Activated CD8-positive, alpha-beta memory T cell treated with anti-CD3 and anti-CD28 coated beads, Interleukin-2, amount 50 U/mL, for 4 hours (primary cell): ENCODE measurements around the gene CAPN14.

ENCODE experiments used
- DNase-seq: peaks from one replicate; pipeline ENCODE4 v3.0.0-alpha.2; 2020

Gene CAPN14

GRCh38 chr2:31222071-31222470 is 4.8 kb upstream of the CAPN14 start:
- no peak for DNase-seq

GRCh38 chr2:31221544-31221943 is 4.2 kb upstream of the CAPN14 start:
- DNase-seq = no peak

GRCh38 chr2:31219131-31219969 is 2.0 kb upstream of the CAPN14 start:
- DNase-seq = no peak

GRCh38 chr2:31216734-31217133 is 581 bp downstream of the CAPN14 start:
- DNase-seq = no peak

GRCh38 chr2:31214444-31214915 is 2.8 kb downstream of the CAPN14 start:
- no peak for DNase-seq

- DNase-seq = no peak
Observed at GRCh38 chr2:31213601-31214443, 3.5 kb downstream of the CAPN14 start.

GRCh38 chr2:31212659-31213600 is 4.4 kb downstream of the CAPN14 start:
- no peak for DNase-seq

GRCh38 chr2:31208240-31208639 is 9.1 kb downstream of the CAPN14 start:
- no peak for DNase-seq

- no peak for DNase-seq
Observed at GRCh38 chr2:31207790-31208189, 9.5 kb downstream of the CAPN14 start.

GRCh38 chr2:31205613-31206012 is 11.7 kb downstream of the CAPN14 start:
- DNase-seq = no peak

- no peak for DNase-seq
Observed at GRCh38 chr2:31205186-31205585, 12.1 kb downstream of the CAPN14 start.

GRCh38 chr2:31204783-31205182 is 12.5 kb downstream of the CAPN14 start:
- no peak for DNase-seq

- DNase-seq = no peak
Observed at GRCh38 chr2:31203916-31204315, 13.4 kb downstream of the CAPN14 start.

GRCh38 chr2:31202833-31203232 is 14.5 kb downstream of the CAPN14 start:
- no peak for DNase-seq

- DNase-seq = no peak
Observed at GRCh38 chr2:31202041-31202440, 15.3 kb downstream of the CAPN14 start.

- DNase-seq = no peak
Observed at GRCh38 chr2:31200972-31201371, 16.3 kb downstream of the CAPN14 start.

GRCh38 chr2:31199206-31199605 is 18.1 kb downstream of the CAPN14 start:
- DNase-seq = no peak

GRCh38 chr2:31197669-31198068 is 19.6 kb downstream of the CAPN14 start:
- no peak for DNase-seq

- no peak for DNase-seq
Observed at GRCh38 chr2:31197166-31197565, 20.1 kb downstream of the CAPN14 start.

GRCh38 chr2:31196622-31197021 is 20.7 kb downstream of the CAPN14 start:
- no peak for DNase-seq

- DNase-seq = no peak
Observed at GRCh38 chr2:31193806-31194205, 23.5 kb downstream of the CAPN14 start.

- no peak for DNase-seq
Observed at GRCh38 chr2:31192851-31193392, 24.4 kb downstream of the CAPN14 start.
